LNCAP (cell line): ENCODE data around the gene LRRC10.

Experiments
- CTCF ChIP-seq: fragments of 450-650 bp; IDR thresholded peaks from 2 replicates; pipeline ENCODE4 v1.5.1; 2017; ENCODE audit warnings: mild to moderate bottlenecking

LRRC10 gene

GRCh38 chr12:69616025-69616424 lies 5.3 kb upstream of the LRRC10 start:
- no peak for TF ChIP-seq CTCF

GRCh38 chr12:69613351-69613750 lies 2.6 kb upstream of the LRRC10 start:
- TF ChIP-seq CTCF: no peak

GRCh38 chr12:69610126-69610525 lies 581 bp downstream of the LRRC10 start:
- no peak for TF ChIP-seq CTCF

GRCh38 chr12:69608114-69608513 lies 2.6 kb downstream of the LRRC10 start:
- no peak for TF ChIP-seq CTCF

GRCh38 chr12:69602954-69603353 lies 7.8 kb downstream of the LRRC10 start:
- peak; percentile 24; the same call in 1 of the 2 replicates for TF ChIP-seq CTCF

GRCh38 chr12:69601962-69602685 lies 8.6 kb downstream of the LRRC10 start:
- TF ChIP-seq CTCF: no peak

- no peak for TF ChIP-seq CTCF
Measured at GRCh38 chr12:69600804-69601203, 9.9 kb downstream of the LRRC10 start.
